Natural killer cell (primary cell): Measurements from ENCODE around the gene ABCC12. TPM values are rescaled to one million over a fixed set of nuclear protein-coding genes. Genes with fewer than 3 reads are reported as not detected.
"Not testable (repeated sequence)": the region's sequence is repeated elsewhere in the genome, so short reads cannot be mapped to it uniquely, and the experiment has no call there.

Experiments used
- ATAC-seq, 3 donors: fragments of 150-1000 bp in 2 of 3; fragments of 200-7000 bp in 1 of 3; cut with Tn5 transposase; 1 replicate in 1 of 3; 2 replicates in 2 of 3; pipeline ENCODE4 v1.10.0; 2021; ENCODE audit warnings: mild to moderate bottlenecking in 2 of 3, moderate library complexity in 2 of 3
- DNase-seq, 2 donors: peaks; one replicate each; pipeline versions ENCODE4 v3.0.0 to v3.0.0-alpha.2; 2013 to 2021; ENCODE audit warnings: mixed read lengths in 1 of 2
- H3K27ac ChIP-seq: one replicate; pipeline ENCODE4 v1.5.1; 2013; ENCODE audit warnings: mild to moderate bottlenecking, low read length
- H3K27me3 ChIP-seq: one replicate; pipeline ENCODE4 v1.6.1; 2013; ENCODE audit warnings: low read length; ENCODE audit not compliant: control insufficient read depth, insufficient read depth
- H3K36me3 ChIP-seq: one replicate; pipeline ENCODE4 v1.6.1; 2013; ENCODE audit warnings: low read length; ENCODE audit not compliant: control insufficient read depth, insufficient read depth
- H3K4me1 ChIP-seq: one replicate; pipeline ENCODE4 v1.6.1; 2013; ENCODE audit warnings: low read length; ENCODE audit not compliant: control insufficient read depth, insufficient read depth
- H3K4me3 ChIP-seq: one replicate; pipeline ENCODE4 v1.5.1; 2013; ENCODE audit warnings: low read length
- H3K9me3 ChIP-seq: one replicate; pipeline ENCODE4 v1.6.1; 2013; ENCODE audit warnings: low read length; ENCODE audit not compliant: control insufficient read depth, insufficient read depth
- H3K27ac Mint-ChIP-seq, 2 donors: one replicate each; pipeline ENCODE4 v1.8.0; 2022; ENCODE audit warnings: mild to moderate bottlenecking in 2 of 2, mixed read lengths in 2 of 2, moderate library complexity in 1 of 2
- H3K27me3 Mint-ChIP-seq, 2 donors: one replicate each; pipeline ENCODE4 v1.8.0; 2022; ENCODE audit warnings: low read depth in 2 of 2, mixed read lengths in 2 of 2
- H3K36me3 Mint-ChIP-seq: one replicate; pipeline ENCODE4 v1.8.0; 2022; ENCODE audit warnings: mixed read lengths
- H3K4me1 Mint-ChIP-seq, 2 donors: one replicate each; pipeline ENCODE4 v1.8.0; 2022; ENCODE audit warnings: mixed read lengths in 2 of 2
- H3K4me3 Mint-ChIP-seq: one replicate; pipeline ENCODE4 v1.8.0; 2022; ENCODE audit warnings: mild to moderate bottlenecking, moderate library complexity, mixed read lengths
- H3K9me3 Mint-ChIP-seq, 2 donors: one replicate each; pipeline ENCODE4 v1.8.0; 2022; ENCODE audit warnings: mixed read lengths in 2 of 2
- CTCF ChIP-seq: fragments of 200-600 bp; IDR thresholded peaks from one replicate; pipeline ENCODE4 v1.8.0; 2022; ENCODE audit warnings: antibody characterized with exemption
- WGBS: methylation state at CpG from one replicate; pipeline ENCODE4 v1.1.7; 2013; ENCODE audit warnings: missing lambda C conversion rate; ENCODE audit not compliant: insufficient coverage; 5-methylcytosine and 5-hydroxymethylcytosine counted together
- intact Hi-C: fragments of 100-400 bp; cut with micrococcal nuclease; formaldehyde crosslinking; loops from one replicate; pipeline ENCODE4 v1.14.2; 2022
- total RNA-seq, 4 donors: library from RNA; stranded (reverse); fragments of 120-200 nt in 1 of 4; gene quantifications; one replicate each; pipeline versions ENCODE4 v1.2.3 to v1.2.4, GENCODE V29; 2013 to 2022

ABCC12 gene
- total RNA-seq, 3 donors from 2014 or later (not counting 1 experiment from before 2014, with no cell fraction given): not detected

- Histone ChIP-seq H3K9me3 (no peaks in the 10 kb centered on the region), H3K36me3 (no peaks in the 10 kb centered on the region), H3K27ac (no peak overlapping the region), H3K27me3 (no peaks in the 10 kb centered on the region), H3K4me1 (no peaks in the 10 kb centered on the region), H3K4me3 (no peak overlapping the region)
- no peak for DNase-seq
- 93% methylated on average over 8 of the region's 8 CpGs for WGBS
- H3K9me3 Mint-ChIP-seq: no peaks in the 10 kb centered on the region
- no peak overlapping the region for H3K4me3 Mint-ChIP-seq
- no peak for ATAC-seq
- peaks cover 0 to 9% of the 10 kb centered on the region in 2 donors for H3K27me3 Mint-ChIP-seq
- TF ChIP-seq CTCF: no peak
- intact Hi-C loops: no loop called here
- no peaks in the 10 kb centered on the region for H3K36me3 Mint-ChIP-seq
- no peaks in the 10 kb centered on the region for H3K4me1 Mint-ChIP-seq
- H3K27ac Mint-ChIP-seq: no peak overlapping the region
These were observed 27.3 kb upstream of the ABCC12 start for GRCh38 chr16:48182979-48183537.

- H3K27ac ChIP-seq, H3K36me3 Mint-ChIP-seq, H3K9me3 Mint-ChIP-seq, H3K4me1 ChIP-seq, H3K9me3 ChIP-seq, DNase-seq, H3K27me3 ChIP-seq, H3K4me1 Mint-ChIP-seq, ATAC-seq, H3K4me3 ChIP-seq, intact Hi-C loops, H3K36me3 ChIP-seq, H3K27me3 Mint-ChIP-seq, H3K27ac Mint-ChIP-seq, H3K4me3 Mint-ChIP-seq: not testable (repeated sequence)
- 88% methylated on average over 14 of the region's 14 CpGs for WGBS
These were observed 26.1 kb upstream of the ABCC12 start for GRCh38 chr16:48181746-48182520.

- WGBS: 92% methylated on average over 9 of the region's 9 CpGs
- Histone ChIP-seq H3K4me3 (no peak overlapping the region), H3K9me3 (no peaks in the 10 kb centered on the region)
These were observed 25.2 kb upstream of the ABCC12 start for GRCh38 chr16:48180868-48181480.

More at GRCh38 chr16:48180868-48181480, 25.2 kb upstream of the ABCC12 start:
- ATAC-seq: no peak
- no peak overlapping the region for H3K4me3 Mint-ChIP-seq
- no peak for TF ChIP-seq CTCF
- no peak for DNase-seq
- Histone ChIP-seq H3K36me3 (no peaks in the 10 kb centered on the region), H3K27me3 (no peaks in the 10 kb centered on the region), H3K4me1 (no peaks in the 10 kb centered on the region), H3K27ac (no peak overlapping the region)
- intact Hi-C loops: no loop called here
- H3K27me3 Mint-ChIP-seq: peaks cover 10 to 18% of the 10 kb centered on the region in 2 donors
- no peak overlapping the region for H3K27ac Mint-ChIP-seq
- no peaks in the 10 kb centered on the region for H3K4me1 Mint-ChIP-seq
- no peaks in the 10 kb centered on the region for H3K36me3 Mint-ChIP-seq
- no peaks in the 10 kb centered on the region for H3K9me3 Mint-ChIP-seq
